HUES48 (cell line): ENCODE results near the gene ENOX1.
"Not testable (repeated sequence)": the region's sequence is repeated elsewhere in the genome, so short reads cannot be mapped to it uniquely, and the experiment has no call there.

Experiments
- H3K27ac ChIP-seq: one replicate; pipeline ENCODE4 v1.7.0; 2013; ENCODE audit warnings: low read depth, low read length, inconsistent platforms
- H3K27me3 ChIP-seq: 2 replicates; pipeline ENCODE4 v1.6.1; 2013; ENCODE audit warnings: mild to moderate bottlenecking, low read length; ENCODE audit not compliant: control insufficient read depth, insufficient read depth
- H3K36me3 ChIP-seq: 2 replicates; pipeline ENCODE4 v1.6.1; 2013; ENCODE audit warnings: low read length; ENCODE audit not compliant: control insufficient read depth, insufficient read depth
- H3K4me1 ChIP-seq: 2 replicates; pipeline ENCODE4 v1.6.1; 2013; ENCODE audit warnings: mild to moderate bottlenecking, low read length; ENCODE audit not compliant: control insufficient read depth, insufficient read depth
- H3K4me3 ChIP-seq: 2 replicates; pipeline ENCODE4 v1.5.1; 2013; ENCODE audit warnings: mild to moderate bottlenecking, low read depth, low read length
- H3K9ac ChIP-seq: 2 replicates; pipeline ENCODE4 v1.6.1; 2013; ENCODE audit warnings: mild to moderate bottlenecking, low read depth, low read length, moderate library complexity
- H3K9me3 ChIP-seq: 2 replicates; pipeline ENCODE4 v1.6.1; 2013; ENCODE audit warnings: low read length; ENCODE audit not compliant: control insufficient read depth, insufficient read depth

Gene ENOX1

DNA sequence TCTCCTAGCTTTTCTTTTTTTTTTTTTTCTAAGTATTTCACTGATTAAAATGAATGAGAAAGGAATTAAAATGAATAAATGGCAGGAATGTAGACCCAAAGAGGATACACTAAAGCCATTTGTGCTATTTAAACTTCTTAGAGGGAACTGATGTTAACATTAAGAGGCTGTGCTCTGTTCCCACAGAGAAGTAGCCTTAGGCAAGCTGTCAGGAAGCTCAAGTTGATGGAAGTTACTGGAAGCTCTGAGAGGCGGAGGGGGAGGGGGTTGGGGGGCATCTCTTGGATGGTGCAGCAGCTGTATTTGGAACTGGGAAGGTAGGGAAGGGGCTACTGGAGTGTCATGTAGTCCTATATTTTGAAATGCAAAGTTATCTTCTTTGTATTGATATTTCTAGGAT, 595.2 kb downstream of the ENOX1 start:
- H3K9ac ChIP-seq: no peak overlapping the region
- no peaks in the 10 kb centered on the region for H3K9me3 ChIP-seq
- no peaks in the 10 kb centered on the region for H3K36me3 ChIP-seq
- no peak overlapping the region for H3K4me3 ChIP-seq
- H3K27me3 ChIP-seq: no peaks in the 10 kb centered on the region; the same call in 1 of the 2 replicates
- H3K4me1 ChIP-seq: no peaks in the 10 kb centered on the region
- no peak overlapping the region for H3K27ac ChIP-seq

DNA sequence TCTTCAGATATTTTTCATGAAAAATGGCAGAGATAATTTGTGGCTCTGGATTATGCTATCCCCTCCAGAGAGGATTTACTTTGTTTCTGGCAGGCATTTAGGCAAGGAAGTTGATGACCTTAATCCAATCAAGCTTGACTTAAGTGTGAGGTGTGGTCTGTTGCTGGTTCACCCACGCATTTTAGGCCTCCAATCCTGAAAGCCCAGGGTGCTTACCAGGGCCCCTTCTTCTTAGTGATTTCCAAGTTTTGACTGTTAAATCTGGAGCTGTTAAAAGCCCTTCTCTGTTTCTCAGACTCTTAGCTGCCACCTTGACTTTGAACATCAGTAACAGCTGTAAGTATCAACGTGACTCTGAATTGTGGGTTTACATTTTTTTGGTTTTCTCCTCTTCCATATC, 601.5 kb downstream of the ENOX1 start:
- H3K27me3 ChIP-seq: no peaks in the 10 kb centered on the region
- no peak overlapping the region for H3K9ac ChIP-seq
- no peaks in the 10 kb centered on the region for H3K36me3 ChIP-seq
- no peaks in the 10 kb centered on the region for H3K9me3 ChIP-seq
- no peak overlapping the region for H3K27ac ChIP-seq
- H3K4me3 ChIP-seq: no peak overlapping the region
- H3K4me1 ChIP-seq: no peaks in the 10 kb centered on the region

DNA sequence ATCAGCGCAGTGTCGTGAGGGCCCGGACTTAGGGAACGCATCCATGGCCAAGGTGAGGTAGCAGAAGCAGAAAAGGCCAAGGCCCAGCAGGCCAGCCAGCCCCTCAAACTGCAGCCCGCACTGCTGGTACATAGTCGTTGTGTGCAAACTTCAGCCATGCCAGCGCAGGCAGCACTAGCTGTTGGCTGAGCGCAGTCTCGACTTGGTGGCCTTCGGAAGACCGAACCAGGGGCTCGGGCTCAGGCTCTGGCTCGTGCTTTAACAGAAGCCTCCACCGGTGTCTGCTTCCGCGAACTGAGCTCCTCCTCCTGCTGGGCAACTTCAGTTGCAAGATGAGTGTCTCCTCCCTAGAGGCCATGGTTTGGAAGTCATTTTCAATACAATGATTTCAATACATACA, 605.9 kb downstream of the ENOX1 start:
- H3K27me3 ChIP-seq: no peaks in the 10 kb centered on the region
- H3K9ac ChIP-seq: no peak overlapping the region
- no peak overlapping the region for H3K27ac ChIP-seq
- peaks cover 6% of the 10 kb centered on the region; the same call in 1 of the 2 replicates for H3K4me1 ChIP-seq
- no peaks in the 10 kb centered on the region for H3K9me3 ChIP-seq
- no peaks in the 10 kb centered on the region for H3K36me3 ChIP-seq
- no peak overlapping the region for H3K4me3 ChIP-seq

DNA sequence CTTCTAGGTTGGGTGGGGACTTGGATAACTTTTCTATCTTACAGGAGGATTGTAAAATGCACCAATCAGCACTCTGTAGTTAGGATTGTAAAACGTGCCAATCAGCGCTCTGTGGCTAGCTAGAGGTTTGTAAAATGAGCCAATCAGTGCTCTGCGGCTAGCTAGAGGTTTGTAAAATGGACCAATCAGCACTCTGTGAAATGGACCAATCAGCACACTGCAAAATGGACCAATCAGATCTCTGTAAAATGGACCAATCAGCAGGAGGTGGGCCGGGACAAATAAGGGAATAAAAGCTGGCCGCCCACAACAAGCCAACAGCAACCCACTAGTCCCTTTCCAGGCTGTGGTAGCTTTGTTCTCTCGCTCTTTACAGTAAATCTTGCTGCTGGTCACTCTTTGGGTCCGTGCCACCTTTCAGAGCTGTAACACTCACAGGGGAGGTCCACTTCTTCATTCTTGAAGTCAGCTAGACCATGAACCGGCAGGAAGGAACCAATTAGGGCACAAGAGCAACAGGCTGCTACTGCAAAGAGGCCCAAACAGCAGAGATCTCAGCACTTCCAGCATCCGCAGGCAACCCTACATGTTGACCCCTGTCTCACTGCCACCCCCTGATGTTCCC, 606.6 kb downstream of the ENOX1 start:
- Histone ChIP-seq H3K27ac (no peak overlapping the region), H3K9ac (no peak overlapping the region)

DNA sequence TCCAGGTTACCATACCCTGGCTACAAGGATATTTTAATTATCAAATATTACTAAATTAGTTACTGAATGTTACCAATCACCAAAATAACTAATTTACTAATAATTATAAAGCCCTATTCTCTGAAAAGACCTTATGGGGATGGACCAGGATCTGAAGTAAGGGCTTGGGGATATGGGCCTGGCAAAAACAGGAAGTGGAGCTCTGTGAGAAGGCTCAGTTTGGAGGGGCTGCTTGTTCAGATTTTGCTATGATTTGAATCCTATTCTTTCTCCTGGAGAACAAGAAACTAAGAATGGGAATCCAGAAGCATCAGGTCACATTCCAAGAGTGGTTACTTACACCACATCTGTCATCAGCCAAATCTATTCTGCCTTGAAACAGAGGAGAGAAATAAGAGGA, 615.3 kb downstream of the ENOX1 start:
- Histone ChIP-seq H3K27me3 (no peaks in the 10 kb centered on the region), H3K36me3 (no peaks in the 10 kb centered on the region), H3K9me3 (no peaks in the 10 kb centered on the region), H3K4me3 (no peak overlapping the region), H3K27ac (no peak overlapping the region), H3K4me1 (peaks cover 5% of the 10 kb centered on the region), H3K9ac (no peak overlapping the region)

More for the DNA sequence above, 606.6 kb downstream of the ENOX1 start:
- Histone ChIP-seq H3K4me3 (no peak overlapping the region), H3K9me3 (no peaks in the 10 kb centered on the region), H3K4me1 (peaks cover 6% of the 10 kb centered on the region; the same call in 1 of the 2 replicates), H3K27me3 (no peaks in the 10 kb centered on the region), H3K36me3 (no peaks in the 10 kb centered on the region)

DNA sequence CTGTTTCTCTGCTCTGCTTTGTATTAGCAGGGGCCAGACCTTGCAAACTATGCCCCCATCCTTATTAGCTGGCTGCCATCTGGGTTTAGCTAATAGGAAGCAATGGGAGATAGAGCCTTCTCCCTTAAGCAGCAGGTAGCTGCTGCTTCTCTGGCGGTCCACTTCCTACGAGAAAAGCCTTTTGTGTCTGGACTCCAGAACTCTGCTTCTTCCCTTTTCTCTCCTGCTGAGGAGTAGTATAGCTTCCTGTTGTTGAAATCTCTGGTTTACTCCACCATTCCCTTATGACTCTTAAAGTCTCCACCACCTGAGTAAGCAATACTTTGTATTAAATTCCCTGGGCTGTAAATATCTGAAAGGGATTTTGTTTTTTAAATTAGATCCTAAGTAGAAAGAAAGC, 616.3 kb downstream of the ENOX1 start:
- Histone ChIP-seq H3K4me3 (no peak overlapping the region), H3K27me3 (no peaks in the 10 kb centered on the region), H3K9ac (no peak overlapping the region), H3K4me1 (peaks cover 5% of the 10 kb centered on the region), H3K27ac (no peak overlapping the region), H3K9me3 (no peaks in the 10 kb centered on the region), H3K36me3 (no peaks in the 10 kb centered on the region)

DNA sequence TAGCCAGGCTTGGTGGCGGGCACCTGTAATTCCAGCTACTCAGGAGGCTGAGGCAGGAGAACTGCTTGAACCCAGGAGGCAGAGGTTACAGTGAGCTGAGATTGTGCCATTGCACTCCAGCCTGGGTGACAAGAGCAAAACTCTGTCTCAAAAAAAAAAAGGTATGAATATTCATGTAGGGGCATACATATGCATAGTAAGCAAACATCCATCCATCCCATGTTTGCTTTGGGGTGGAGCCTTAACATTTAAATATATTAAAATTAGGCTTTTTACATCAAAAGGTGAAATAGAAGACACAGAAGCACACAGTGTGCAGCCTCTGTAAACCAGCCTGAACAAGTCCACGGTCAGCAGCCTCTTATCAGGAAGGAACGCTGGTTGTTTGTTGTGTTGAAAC, 618.3 kb downstream of the ENOX1 start:
- not testable (repeated sequence) for H3K9me3 ChIP-seq, H3K27ac ChIP-seq, H3K4me3 ChIP-seq, H3K4me1 ChIP-seq, H3K36me3 ChIP-seq, H3K27me3 ChIP-seq, H3K9ac ChIP-seq

DNA sequence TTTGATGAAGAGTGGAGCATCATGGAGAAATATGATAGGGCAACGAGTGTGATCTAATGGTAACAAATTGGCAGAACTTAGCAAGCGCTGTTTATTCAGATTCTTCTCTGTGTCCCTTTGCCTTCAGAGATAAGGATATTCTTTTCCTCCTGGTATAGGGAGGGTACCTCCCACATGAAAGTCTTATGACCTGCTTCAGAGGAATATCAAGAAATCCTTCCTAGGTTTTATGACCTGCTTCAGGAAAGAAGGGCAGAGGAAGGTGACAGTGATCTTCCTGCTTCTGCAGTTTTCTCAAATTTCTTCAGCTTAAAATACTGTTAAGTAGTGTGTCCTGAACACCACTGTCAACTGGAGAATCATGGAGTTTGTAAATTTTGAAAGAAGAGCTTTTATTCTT, 619.0 kb downstream of the ENOX1 start:
- H3K9ac ChIP-seq: no peak overlapping the region

DNA sequence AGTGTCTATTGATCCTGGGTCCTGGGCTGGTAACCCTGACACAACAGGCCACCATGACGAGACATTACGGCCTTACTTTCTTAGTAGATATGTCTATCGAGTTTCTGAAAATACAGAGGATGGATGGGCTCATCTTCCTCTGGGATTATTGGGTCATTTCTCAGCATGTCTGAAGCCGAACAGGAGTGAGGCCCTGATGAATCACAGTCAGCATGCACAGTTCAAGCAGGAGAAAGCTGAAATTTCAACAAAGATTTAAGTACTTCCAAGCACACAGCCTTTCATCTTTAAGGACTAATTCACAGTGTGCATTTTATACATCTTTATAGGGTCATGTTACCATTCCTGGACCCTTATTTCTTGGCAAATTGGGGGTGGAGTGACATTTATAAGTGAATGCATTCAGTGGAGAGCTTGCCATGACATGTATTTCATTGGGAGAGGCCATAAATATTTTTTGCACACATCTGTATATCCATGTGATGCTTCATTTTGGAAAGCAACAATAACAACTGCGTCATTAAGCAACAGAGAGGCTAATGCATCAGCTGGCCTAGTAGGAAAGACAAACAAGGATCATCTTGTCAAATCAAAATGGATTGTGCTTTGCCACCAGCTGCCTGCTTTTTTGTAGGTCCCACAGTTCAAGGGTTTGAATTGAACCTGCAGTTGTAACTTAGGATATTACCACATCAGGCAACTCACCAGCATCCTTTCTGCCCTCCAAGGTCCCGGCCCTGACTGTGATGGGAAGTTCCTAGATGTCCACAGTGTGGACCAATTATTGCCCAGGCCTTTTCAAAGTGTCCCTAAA, 619.9 kb downstream of the ENOX1 start:
- no peak overlapping the region for H3K27ac ChIP-seq

More for the DNA sequence above, 619.0 kb downstream of the ENOX1 start:
- H3K4me1 ChIP-seq: peaks cover 5% of the 10 kb centered on the region
- H3K4me3 ChIP-seq: no peak overlapping the region
- no peaks in the 10 kb centered on the region for H3K9me3 ChIP-seq
- H3K27me3 ChIP-seq: no peaks in the 10 kb centered on the region
- no peak overlapping the region for H3K27ac ChIP-seq
- H3K36me3 ChIP-seq: no peaks in the 10 kb centered on the region

More for the DNA sequence above, 619.9 kb downstream of the ENOX1 start:
- no peaks in the 10 kb centered on the region for H3K9me3 ChIP-seq
- H3K9ac ChIP-seq: no peak overlapping the region
- H3K4me3 ChIP-seq: no peak overlapping the region
- no peaks in the 10 kb centered on the region for H3K27me3 ChIP-seq
- peaks cover 5% of the 10 kb centered on the region for H3K4me1 ChIP-seq
- no peaks in the 10 kb centered on the region for H3K36me3 ChIP-seq
